K562 (cell line): ENCODE results near the gene MYO15A. TPM values are rescaled to one million over a fixed set of nuclear protein-coding genes. Genes with fewer than 3 reads are reported as not detected.
A peak's percentile ranks its signal among the peaks of the same experiment; 100 is the strongest.

Experiments used
- ATF7 ChIP-seq: fragments of 450-650 bp; IDR thresholded peaks from 2 replicates; pipeline ENCODE4 v1.7.1; 2014; ENCODE audit warnings: mild to moderate bottlenecking, moderate library complexity
- CBX5 ChIP-seq: IDR thresholded peaks from 2 replicates; pipeline ENCODE4 v1.6.1; 2014; ENCODE audit warnings: low read depth, borderline replicate concordance
- ELF4 ChIP-seq: fragments of 450-650 bp; formaldehyde crosslinking; IDR thresholded peaks from 2 replicates; pipeline ENCODE4 v1.4.0; 2022; ENCODE audit warnings: missing genetic modification characterization
- FOXJ2 ChIP-seq: fragments of 200-800 bp; sonication (Bioruptor generic); IDR thresholded peaks from 2 replicates; pipeline ENCODE4 v1.6.1; 2016; ENCODE audit warnings: missing genetic modification characterization, missing compliant biosample characterization
- HDAC1 ChIP-seq, 2 experiments: fragments of 450-650 bp; IDR thresholded peaks; 2 replicates each; pipeline ENCODE4 v1.6.1; 2016 to 2017; ENCODE audit warnings: inconsistent platforms in 1 of 2, mild to moderate bottlenecking in 1 of 2, moderate library complexity in 1 of 2
- LCOR ChIP-seq: sonication (generic); formaldehyde crosslinking; IDR thresholded peaks from 2 replicates; pipeline ENCODE4 v1.8.0; 2022; ENCODE audit warnings: mild to moderate bottlenecking, missing genetic modification reagents
- NR2C1 ChIP-seq, 2 experiments: fragments of 450-650 bp; IDR thresholded peaks; 2 replicates each; pipeline ENCODE4 v1.6.1; 2017; ENCODE audit warnings: mild to moderate bottlenecking in 2 of 2, antibody characterized with exemption in 1 of 2, inconsistent platforms in 1 of 2, missing compliant biosample characterization in 1 of 2, missing genetic modification characterization in 1 of 2
- PREB ChIP-seq: sonication (generic); formaldehyde crosslinking; IDR thresholded peaks from 2 replicates; pipeline ENCODE4 v1.8.1; 2023; ENCODE audit warnings: mild to moderate bottlenecking, missing genetic modification reagents
- TAF7 ChIP-seq: fragments of 450-650 bp; IDR thresholded peaks from 2 replicates; pipeline ENCODE4 v1.6.1; 2016; ENCODE audit warnings: missing genetic modification characterization, missing compliant biosample characterization
- ZMIZ1 ChIP-seq, 2 experiments: fragments of 150-350 bp in 1 of 2; IDR thresholded peaks; 2 replicates each; pipeline ENCODE4 v1.6.1; 2012 to 2016; ENCODE audit warnings: low read depth in 2 of 2, low read length in 2 of 2, mild to moderate bottlenecking in 1 of 2, moderate library complexity in 1 of 2
- ZNF217 ChIP-seq: sonication (generic); formaldehyde crosslinking; IDR thresholded peaks from 2 replicates; pipeline ENCODE4 v1.8.0; 2022; ENCODE audit warnings: mild to moderate bottlenecking, missing genetic modification reagents
- ZNF592 ChIP-seq: fragments of 450-650 bp; IDR thresholded peaks from 2 replicates; pipeline ENCODE4 v1.6.1; 2017; ENCODE audit warnings: antibody characterized with exemption, mild to moderate bottlenecking
- polyA plus RNA-seq, 8 experiments: library from polyadenylated mRNA; depleted of rRNA in 4 of 8; stranded (reverse) in 5 of 8; unstranded in 3 of 8; fragments of >200 nt; fragmentation: Nextera tagmentation in 2 of 8; fragmentation: Illumina TruSeq in 1 of 8; extraction: Ambion mirVana in 2 of 8; extraction: Trizol in 1 of 8; gene quantifications; 2 replicates each; pipeline versions ENCODE4 v1.2.1 to v1.2.3, GENCODE V29; 2011 to 2014; ENCODE audit warnings: inconsistent platforms in 1 of 8, missing spikeins in 1 of 8
- total RNA-seq, 7 experiments: library from RNA; depleted of rRNA in 6 of 7; stranded (reverse); fragments of >200 nt in 6 of 7; fragmentation: Illumina TruSeq in 2 of 7; extraction: Trizol in 2 of 7; gene quantifications; 2 replicates each; pipeline versions ENCODE4 v1.2.1 to v1.2.3, GENCODE V29; 2011 to 2021; ENCODE audit warnings: low replicate concordance in 1 of 7
- TF ChIP-seq, protein P1 (sequence below): IDR thresholded peaks from 3 replicates; pipeline ENCODE4 v1.6.1; 2011; ENCODE audit warnings: borderline replicate concordance, mild to moderate bottlenecking; ENCODE audit not compliant: insufficient read length, insufficient read depth
- TF ChIP-seq, protein P2 (sequence below): fragments of 450-650 bp; IDR thresholded peaks from 2 replicates; pipeline ENCODE4 v1.6.1; 2014; ENCODE audit warnings: low read depth, mild to moderate bottlenecking, moderate library complexity, borderline replicate concordance

The MYO15A gene
- total and polyA plus RNA-seq, 9 of the 15 experiments (the other 6 are each of a cell fraction or from before 2014, with no cell fraction given): 0.05 to 0.88 (median 0.14) TPM; not detected in 1

DNA sequence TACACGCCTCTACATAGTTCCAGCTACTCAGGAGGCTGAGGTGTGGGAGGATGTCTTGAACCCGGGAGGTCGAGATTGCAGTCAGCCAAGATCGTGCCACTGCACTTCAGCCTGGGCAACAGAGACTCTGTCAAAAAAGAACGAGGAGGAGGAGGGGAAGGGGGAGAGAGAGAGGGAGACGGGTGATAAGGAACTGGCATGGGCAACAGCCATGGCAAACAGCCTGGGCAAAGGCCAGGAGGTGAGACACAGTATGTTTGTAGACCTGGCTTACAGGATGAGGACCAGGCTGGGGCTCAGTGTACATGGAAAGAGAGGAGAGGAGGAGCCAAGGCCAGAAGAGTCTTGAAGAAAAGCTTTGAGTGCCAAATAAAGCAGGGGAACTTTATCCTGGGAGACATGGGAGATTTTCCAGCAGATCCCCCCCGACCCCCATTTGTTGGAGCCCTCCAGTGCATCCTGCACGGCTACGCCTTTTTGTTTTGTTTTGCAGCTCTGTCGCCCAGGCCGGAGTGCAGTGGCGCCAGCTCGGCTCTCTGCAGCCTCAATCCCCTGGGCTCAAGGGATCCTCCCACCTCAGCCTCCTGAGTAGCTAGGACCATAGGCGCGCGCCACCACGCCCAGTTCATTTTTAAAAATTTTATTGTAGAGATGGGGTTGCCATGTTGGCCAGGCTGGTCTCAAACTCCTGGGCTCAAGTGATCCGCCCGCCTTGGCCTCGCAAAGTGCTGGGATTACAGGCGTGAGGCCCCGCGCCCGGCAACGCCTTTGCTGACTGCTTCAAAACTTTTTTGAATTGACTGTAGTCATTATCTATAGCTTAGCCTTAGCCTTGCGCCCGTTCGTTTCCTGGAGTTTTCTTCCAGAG is 73.8 kb downstream of the MYO15A start (continued):
- TF ChIP-seq ZNF592 (peak; percentile 71; the same call in 1 of the 2 replicates), PREB (peak; percentile 80; the same call in 1 of the 2 replicates), LCOR (CRISPR knock-in tag) (0 out of 2 replicates have a peak, but pooled peaks have one; percentile 16), FOXJ2 (tag) (0 out of 2 replicates have a peak, but pooled peaks have one; percentile 9), ATF7 (no peak), ELF4 (CRISPR knock-in tag) (no peak), CBX5 (0 out of 2 replicates have a peak, but pooled peaks have one; percentile 35), ZMIZ1 (IDR thresholded peaks at IDR 0.05; ENCODE audit: low read depth in 2 of 2, low read length in 2 of 2) (no peak), TAF7 (tag) (no peak), NR2C1 (IDR thresholded peaks at IDR 0.05) (no peak), NR2C1 (tag; IDR thresholded peaks at IDR 0.05) (0 out of 2 replicates have a peak, but pooled peaks have one; percentile 28), HDAC1 (IDR thresholded peaks at IDR 0.05) (peak in 1 of 2 experiments; percentile 15; a peak in 1 of 4 replicates), ZNF217 (CRISPR knock-in tag) (no peak)
- TF ChIP-seq, protein P1, sequence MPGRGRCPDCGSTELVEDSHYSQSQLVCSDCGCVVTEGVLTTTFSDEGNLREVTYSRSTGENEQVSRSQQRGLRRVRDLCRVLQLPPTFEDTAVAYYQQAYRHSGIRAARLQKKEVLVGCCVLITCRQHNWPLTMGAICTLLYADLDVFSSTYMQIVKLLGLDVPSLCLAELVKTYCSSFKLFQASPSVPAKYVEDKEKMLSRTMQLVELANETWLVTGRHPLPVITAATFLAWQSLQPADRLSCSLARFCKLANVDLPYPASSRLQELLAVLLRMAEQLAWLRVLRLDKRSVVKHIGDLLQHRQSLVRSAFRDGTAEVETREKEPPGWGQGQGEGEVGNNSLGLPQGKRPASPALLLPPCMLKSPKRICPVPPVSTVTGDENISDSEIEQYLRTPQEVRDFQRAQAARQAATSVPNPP: no peak
- TF ChIP-seq, protein P2, sequence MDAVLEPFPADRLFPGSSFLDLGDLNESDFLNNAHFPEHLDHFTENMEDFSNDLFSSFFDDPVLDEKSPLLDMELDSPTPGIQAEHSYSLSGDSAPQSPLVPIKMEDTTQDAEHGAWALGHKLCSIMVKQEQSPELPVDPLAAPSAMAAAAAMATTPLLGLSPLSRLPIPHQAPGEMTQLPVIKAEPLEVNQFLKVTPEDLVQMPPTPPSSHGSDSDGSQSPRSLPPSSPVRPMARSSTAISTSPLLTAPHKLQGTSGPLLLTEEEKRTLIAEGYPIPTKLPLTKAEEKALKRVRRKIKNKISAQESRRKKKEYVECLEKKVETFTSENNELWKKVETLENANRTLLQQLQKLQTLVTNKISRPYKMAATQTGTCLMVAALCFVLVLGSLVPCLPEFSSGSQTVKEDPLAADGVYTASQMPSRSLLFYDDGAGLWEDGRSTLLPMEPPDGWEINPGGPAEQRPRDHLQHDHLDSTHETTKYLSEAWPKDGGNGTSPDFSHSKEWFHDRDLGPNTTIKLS: no peak
